MM.1S (cell line): ENCODE data around the gene ATP8A1.

ENCODE experiments used
- CTCF ChIP-seq: fragments of 300-600 bp; sonication (generic); IDR thresholded peaks from 2 replicates; pipeline ENCODE4 v1.5.1; 2016; ENCODE audit warnings: antibody characterized with exemption, low read length, mixed read lengths
- EZH2 ChIP-seq: fragments of 300-600 bp; sonication (generic); optimal IDR thresholded peaks from 2 replicates; pipeline ENCODE3; 2017; ENCODE audit warnings: low read depth, mild to moderate bottlenecking, antibody characterized with exemption, low read length, mixed read lengths
- EZH2phosphoT487 ChIP-seq: fragments of 300-600 bp; sonication (generic); IDR thresholded peaks from 2 replicates; pipeline ENCODE4 v1.6.1; 2018; ENCODE audit warnings: antibody characterized with exemption, low read length

- TF ChIP-seq CTCF (no peak), EZH2 (no peak), EZH2phosphoT487 (no peak)
Measured at GRCh38 chr4:42541647-42542046, 115.3 kb downstream of the ATP8A1 start.
